HG03439 (cell line): Measurements from ENCODE around the gene PTPN12.
"Not testable (repeated sequence)": the region's sequence is repeated elsewhere in the genome, so short reads cannot be mapped to it uniquely, and the experiment has no call there.

Source experiments
- ATAC-seq: cut with Tn5 transposase; IDR thresholded peaks from one replicate; pipeline ENCODE4 v1.9.1; 2021; ENCODE audit warnings: mild to moderate bottlenecking, moderate library complexity; ENCODE audit not compliant: unreplicated experiment

The PTPN12 gene

GRCh38 chr7:77537136-77537777, at the start of gene PTPN12:
PTPN12 (plus strand) TSS chr7:77537295; CDS start chr7:77537547, 252 bp downstream.
- peak; percentile 24 for ATAC-seq

GRCh38 chr7:77488986-77489385, 48.1 kb upstream of the PTPN12 start:
- no peak for ATAC-seq

GRCh38 chr7:77497079-77497478, 40.0 kb upstream of the PTPN12 start:
- ATAC-seq: no peak

- ATAC-seq: no peak
These were observed 38.3 kb upstream of the PTPN12 start for GRCh38 chr7:77498659-77499379.

- ATAC-seq: no peak
These were observed 35.9 kb upstream of the PTPN12 start for GRCh38 chr7:77501192-77501515.

GRCh38 chr7:77504951-77505350, 32.1 kb upstream of the PTPN12 start:
- no peak for ATAC-seq

- no peak for ATAC-seq
These were observed 30.2 kb upstream of the PTPN12 start for GRCh38 chr7:77506899-77507298.

GRCh38 chr7:77513002-77513670, 24.0 kb upstream of the PTPN12 start:
- not testable (repeated sequence) for ATAC-seq

- no peak for ATAC-seq
These were observed 21.0 kb upstream of the PTPN12 start for GRCh38 chr7:77516085-77516484.

GRCh38 chr7:77520261-77520660, 16.8 kb upstream of the PTPN12 start:
- no peak for ATAC-seq

- ATAC-seq: not testable (repeated sequence)
These were observed 15.6 kb upstream of the PTPN12 start for GRCh38 chr7:77521537-77521936.

- no peak for ATAC-seq
These were observed 12.4 kb upstream of the PTPN12 start for GRCh38 chr7:77524731-77525130.

- ATAC-seq: no peak
These were observed 11.9 kb upstream of the PTPN12 start for GRCh38 chr7:77525231-77525630.

- no peak for ATAC-seq
These were observed 8.7 kb upstream of the PTPN12 start for GRCh38 chr7:77528368-77528767.

- no peak for ATAC-seq
These were observed 7.8 kb upstream of the PTPN12 start for GRCh38 chr7:77529279-77529678.

GRCh38 chr7:77531038-77531437, 6.1 kb upstream of the PTPN12 start:
- ATAC-seq: no peak

GRCh38 chr7:77532247-77532646, 4.8 kb upstream of the PTPN12 start:
- ATAC-seq: no peak

GRCh38 chr7:77532732-77533131, 4.4 kb upstream of the PTPN12 start:
- not testable (repeated sequence) for ATAC-seq

- ATAC-seq: not testable (repeated sequence)
These were observed 3.0 kb upstream of the PTPN12 start for GRCh38 chr7:77534046-77534445.

GRCh38 chr7:77536017-77536412, 1.1 kb upstream of the PTPN12 start:
- ATAC-seq: no peak

- peak; percentile 89 for ATAC-seq
These were observed 521 bp upstream of the PTPN12 start for GRCh38 chr7:77536413-77537135.
